ENCODE measurements around the gene OSTN. TPM values are rescaled to one million over a fixed set of nuclear protein-coding genes. Genes with fewer than 3 reads are reported as not detected.

OSTN gene, protein sequence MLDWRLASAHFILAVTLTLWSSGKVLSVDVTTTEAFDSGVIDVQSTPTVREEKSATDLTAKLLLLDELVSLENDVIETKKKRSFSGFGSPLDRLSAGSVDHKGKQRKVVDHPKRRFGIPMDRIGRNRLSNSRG
- not detected in 2 replicates for total RNA-seq
- not detected in 2 replicates for polyA plus RNA-seq
- polyA plus RNA-seq (2011; cell fraction: cytosol; rRNA removed), result not detected in 2 replicates
- polyA plus RNA-seq (2011; cell fraction: nucleus; rRNA removed), result not detected in 2 replicates
- polyA plus RNA-seq (2012), result not detected in 2 replicates
- polyA minus RNA-seq, result not detected in 2 replicates
- polyA minus RNA-seq (2011; cell fraction: cytosol; rRNA and poly(A)+ RNA removed), result not detected
- not detected in 2 replicates for polyA minus RNA-seq (2011; cell fraction: nucleus; rRNA and poly(A)+ RNA removed)
- percentile 7 among the genes with signal in this experiment for Bru-seq, nascent RNA
- percentile 2 among the genes with signal in this experiment for BruChase-seq, experiment 1, labeled RNA remaining after a 6-hour chase
- percentile 2 among the genes with signal in this experiment for BruChase-seq, experiment 2, labeled RNA remaining after a 2-hour chase
- long read RNA-seq, result 0 reads

DNA sequence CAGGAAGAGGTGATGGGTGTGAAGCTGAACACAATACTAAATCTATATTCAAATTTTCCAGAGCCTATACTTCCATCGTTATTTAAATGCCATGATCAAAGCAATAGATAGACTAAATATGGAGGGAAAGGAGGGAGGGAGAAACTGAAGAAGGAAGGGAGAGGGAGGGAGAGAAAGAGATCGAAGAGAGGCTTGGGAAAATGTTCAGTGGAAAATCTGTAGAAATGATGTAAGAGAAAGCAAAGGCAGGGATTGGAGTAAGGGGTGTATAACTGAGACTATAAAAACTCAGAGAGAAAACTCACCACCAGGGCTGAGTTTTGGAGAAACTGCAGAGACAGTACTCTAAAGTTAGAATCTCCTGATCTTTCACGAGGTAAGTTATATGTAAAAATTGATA, at the start of gene OSTN:
OSTN (plus strand) TSS at position 310 of the 400 bp plus-strand sequence. CDS start 13,292 bp downstream, outside the sequence.
- Histone ChIP-seq H3K4me3 (replicated peaks in 1 of 3; ENCODE audit: insufficient read depth in 1 of 3, low read depth in 1 of 3, low read length in 3 of 3) (no peak within 1 kb of the TSS), H3K27me3 (ENCODE audit: control insufficient read depth in 2 of 2, insufficient read depth in 2 of 2, low read length in 2 of 2) (peaks cover 0 to 2% of the 10 kb centered on the region in 2 experiments), H3K79me2 (ENCODE audit: control insufficient read depth, insufficient read depth, low read length) (no peaks in the 10 kb centered on the region), H2AFZ (ENCODE audit: low read depth, low read length) (no peak within 1 kb of the TSS), H3K9ac (replicated peaks; ENCODE audit: extremely low read depth, insufficient read depth, low read length) (no peak within 1 kb of the TSS), H3K27ac (ENCODE audit: insufficient read depth, low read depth, low read length) (no peak within 1 kb of the TSS), H3K36me3 (ENCODE audit: control insufficient read depth in 2 of 2, extremely low read depth in 1 of 2, insufficient read depth in 2 of 2, low read length in 2 of 2) (no peaks in the 10 kb centered on the region), H4K20me1 (replicated peaks; ENCODE audit: control insufficient read depth, extremely low read depth, insufficient read depth, low read length) (no peaks in the 10 kb centered on the region), H3K4me1 (ENCODE audit: control insufficient read depth, extremely low read depth, insufficient read depth, low read length) (no peaks in the 10 kb centered on the region), H3K9me1 (replicated peaks; ENCODE audit: control insufficient read depth, extremely low read depth, insufficient read depth, low read length) (no peaks in the 10 kb centered on the region), H3K4me2 (ENCODE audit: insufficient read depth, low read length) (no peak within 1 kb of the TSS), H3K9me3 (replicated peaks; ENCODE audit: control insufficient read depth, insufficient read depth, low read length) (no peaks in the 10 kb centered on the region)
- FAIRE-seq (no peak), DNase-seq (ENCODE audit: low read depth, low spot score) (no peak)
- BruUV-seq (replicated peaks), result no TSS peak
- dilution Hi-C loops (cut with MboI; ENCODE audit: extremely low pct_ligation_motif_present, low sequenced_read_pairs) (no loop called here), intact Hi-C loops (cut with micrococcal nuclease) (no loop called here)
- ChIA-PET CTCF (no interaction called here), POLR2A (no interaction called here)
- TF ChIP-seq JUN (IDR thresholded peaks at IDR 0.05; ENCODE audit: borderline replicate concordance, insufficient read depth, insufficient read length, low read depth) (no peak), POLR2AphosphoS5 (IDR thresholded peaks at IDR 0.05; ENCODE audit: insufficient read depth, low read depth, low read length) (no peak), MYC (IDR thresholded peaks at IDR 0.05; ENCODE audit: low read depth, low read length) (no peak), FOS (IDR thresholded peaks at IDR 0.05; ENCODE audit: borderline replicate concordance, insufficient read depth, low read length) (no peak), EZH2 (IDR thresholded peaks at IDR 0.05; ENCODE audit: borderline replicate concordance, low read depth, low read length, severe bottlenecking) (no peak), GATA2 (IDR thresholded peaks at IDR 0.05; ENCODE audit: insufficient read depth, insufficient read length, low read depth, low read length) (no peak)
- TF ChIP-seq, protein P1, sequence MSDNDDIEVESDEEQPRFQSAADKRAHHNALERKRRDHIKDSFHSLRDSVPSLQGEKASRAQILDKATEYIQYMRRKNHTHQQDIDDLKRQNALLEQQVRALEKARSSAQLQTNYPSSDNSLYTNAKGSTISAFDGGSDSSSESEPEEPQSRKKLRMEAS (IDR thresholded peaks at IDR 0.05; ENCODE audit: insufficient read depth, insufficient read length), result no peak
- TF ChIP-seq, protein P2, sequence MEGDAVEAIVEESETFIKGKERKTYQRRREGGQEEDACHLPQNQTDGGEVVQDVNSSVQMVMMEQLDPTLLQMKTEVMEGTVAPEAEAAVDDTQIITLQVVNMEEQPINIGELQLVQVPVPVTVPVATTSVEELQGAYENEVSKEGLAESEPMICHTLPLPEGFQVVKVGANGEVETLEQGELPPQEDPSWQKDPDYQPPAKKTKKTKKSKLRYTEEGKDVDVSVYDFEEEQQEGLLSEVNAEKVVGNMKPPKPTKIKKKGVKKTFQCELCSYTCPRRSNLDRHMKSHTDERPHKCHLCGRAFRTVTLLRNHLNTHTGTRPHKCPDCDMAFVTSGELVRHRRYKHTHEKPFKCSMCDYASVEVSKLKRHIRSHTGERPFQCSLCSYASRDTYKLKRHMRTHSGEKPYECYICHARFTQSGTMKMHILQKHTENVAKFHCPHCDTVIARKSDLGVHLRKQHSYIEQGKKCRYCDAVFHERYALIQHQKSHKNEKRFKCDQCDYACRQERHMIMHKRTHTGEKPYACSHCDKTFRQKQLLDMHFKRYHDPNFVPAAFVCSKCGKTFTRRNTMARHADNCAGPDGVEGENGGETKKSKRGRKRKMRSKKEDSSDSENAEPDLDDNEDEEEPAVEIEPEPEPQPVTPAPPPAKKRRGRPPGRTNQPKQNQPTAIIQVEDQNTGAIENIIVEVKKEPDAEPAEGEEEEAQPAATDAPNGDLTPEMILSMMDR (IDR thresholded peaks at IDR 0.05; ENCODE audit: extremely low read depth in 1 of 2, insufficient read depth in 1 of 2, low read depth in 1 of 2, low read length in 2 of 2), result no peak

Measured in endothelial cell of umbilical vein (primary cell).